GM06990 (cell line): ENCODE measurements around the gene KIF5C.

Source experiments
- DNase-seq: peaks from one replicate; pipeline ENCODE4 v3.0.0-alpha.2; 2011; ENCODE audit not compliant: insufficient read length; ENCODE audit errors: extremely low read depth
- H3K27me3 ChIP-seq: replicated peaks from 2 replicates; pipeline ENCODE4 v1.6.0; 2011; ENCODE audit warnings: low read length; ENCODE audit not compliant: control insufficient read depth, insufficient read depth
- H3K36me3 ChIP-seq: 2 replicates; pipeline ENCODE4 v1.5.1; 2011; ENCODE audit warnings: low read length; ENCODE audit not compliant: control insufficient read depth, insufficient read depth
- H3K4me3 ChIP-seq: replicated peaks from 2 replicates; pipeline ENCODE4 v1.5.1; 2011; ENCODE audit warnings: low read depth, mild to moderate bottlenecking, control low read depth, low read length
- CTCF ChIP-seq: IDR thresholded peaks from 2 replicates; pipeline ENCODE4 v1.5.1; 2011; ENCODE audit warnings: low read length, control low read depth, mild to moderate bottlenecking, inconsistent platforms; ENCODE audit not compliant: insufficient read depth, poor library complexity, severe bottlenecking

KIF5C gene

DNA sequence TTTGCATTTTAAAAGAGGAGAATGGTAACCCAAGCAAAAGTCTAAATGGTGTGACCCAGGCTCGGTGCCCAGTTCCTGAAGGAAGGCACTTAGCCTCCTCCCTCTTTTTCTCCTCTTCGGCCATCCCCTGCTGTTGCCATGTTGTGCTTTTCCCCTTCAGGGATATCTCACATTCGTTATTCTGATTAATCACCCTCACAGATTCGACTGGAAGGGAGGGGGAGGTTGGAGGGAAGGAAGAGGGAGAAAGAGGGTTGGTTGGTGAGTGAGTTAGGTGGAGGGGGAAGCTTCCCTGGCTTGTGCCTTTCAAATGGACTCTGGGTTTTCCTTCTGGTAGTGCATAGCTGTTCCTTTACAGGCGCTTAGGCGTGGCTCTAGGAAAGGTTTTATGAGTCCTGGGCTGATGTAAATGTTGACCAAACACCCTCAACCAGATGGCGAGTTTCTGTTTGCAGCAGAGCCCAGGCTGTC lies 124.5 kb downstream of the KIF5C start:
- no peak for TF ChIP-seq CTCF
- no peak overlapping the region for H3K4me3 ChIP-seq
- no peaks in the 10 kb centered on the region for H3K36me3 ChIP-seq
- DNase-seq, result no peak
- no peaks in the 10 kb centered on the region for H3K27me3 ChIP-seq

DNA sequence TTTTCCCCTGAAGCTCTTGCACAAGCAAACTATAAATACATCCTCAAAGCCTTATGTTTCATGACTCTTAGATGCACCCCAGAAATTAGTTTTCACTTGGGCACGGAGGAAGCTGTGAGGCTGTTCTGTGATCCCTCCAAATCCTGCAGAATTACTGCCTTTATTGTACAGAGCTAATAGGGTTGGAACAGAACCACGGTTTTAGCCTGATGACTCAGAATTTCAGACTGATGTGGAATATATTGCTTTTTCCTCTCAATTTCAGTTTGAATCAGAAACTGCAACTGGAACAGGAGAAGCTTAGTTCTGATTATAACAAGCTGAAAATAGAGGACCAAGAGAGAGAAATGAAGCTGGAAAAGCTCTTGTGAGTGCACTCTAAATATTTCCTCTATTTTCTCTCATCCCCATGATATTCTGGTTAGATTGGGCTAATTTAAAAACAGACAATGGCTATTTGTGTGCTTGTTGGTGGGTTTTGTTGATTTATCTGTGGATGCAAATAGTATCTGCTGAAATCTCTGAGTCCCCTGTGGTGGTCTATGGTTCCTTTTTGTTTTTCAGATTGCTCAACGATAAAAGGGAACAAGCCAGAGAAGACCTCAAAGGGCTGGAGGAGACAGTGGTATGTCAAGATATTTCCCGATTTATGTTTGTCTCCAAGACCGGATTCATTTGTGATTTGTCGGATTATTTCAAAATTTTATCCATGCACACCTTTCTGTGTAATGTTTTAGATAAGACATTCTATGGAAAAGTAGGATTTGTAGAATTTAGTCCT lies 125.3 kb downstream of the KIF5C start:
- TF ChIP-seq CTCF, result no peak
- no peaks in the 10 kb centered on the region for H3K27me3 ChIP-seq
- H3K36me3 ChIP-seq, result no peaks in the 10 kb centered on the region
- H3K4me3 ChIP-seq, result no peak overlapping the region
- DNase-seq, result no peak

DNA sequence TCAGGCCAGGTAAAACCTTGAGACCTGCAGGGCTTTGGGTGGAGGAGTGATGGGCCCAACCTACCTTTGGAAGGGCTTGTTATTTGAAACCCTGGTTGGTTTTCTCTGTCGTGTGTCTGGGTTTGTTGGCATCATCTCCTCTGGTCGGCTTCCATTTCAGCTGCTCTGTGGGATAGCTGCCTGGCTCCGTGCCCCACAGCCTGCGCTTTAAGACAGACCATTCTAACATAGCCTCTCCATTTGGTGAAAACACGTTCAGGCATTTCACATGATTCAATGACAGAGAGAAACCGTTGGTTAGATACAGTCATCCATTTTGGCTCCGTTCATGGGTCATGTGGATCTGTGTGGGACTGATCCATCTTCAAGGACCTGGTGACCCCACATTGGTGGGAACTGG lies 126.5 kb downstream of the KIF5C start:
- no peaks in the 10 kb centered on the region for H3K36me3 ChIP-seq
- H3K27me3 ChIP-seq, result no peaks in the 10 kb centered on the region
- no peak for DNase-seq
- no peak for TF ChIP-seq CTCF
- H3K4me3 ChIP-seq, result no peak overlapping the region

DNA sequence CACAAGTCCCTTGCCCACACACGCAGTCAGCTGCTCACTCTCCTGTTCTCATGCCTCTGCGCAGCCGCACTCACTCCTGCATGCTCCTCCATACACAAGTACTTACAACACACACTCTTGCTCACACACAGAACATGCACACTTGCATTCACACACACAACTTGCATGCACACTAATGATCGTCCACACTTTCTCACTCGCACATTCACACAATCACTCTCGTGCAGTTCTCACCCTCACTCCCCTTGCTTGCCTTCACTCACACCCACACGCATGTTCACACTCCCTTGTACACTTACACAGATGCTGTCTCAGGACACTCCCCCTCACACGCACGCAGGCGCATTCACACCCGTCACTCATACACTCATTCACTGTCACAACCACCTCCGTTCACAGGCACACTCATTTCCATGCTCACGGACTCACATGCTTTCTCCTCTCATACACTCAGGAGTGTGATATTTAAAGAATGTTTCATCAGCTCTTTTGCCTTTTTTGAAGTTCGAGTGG lies 127.4 kb downstream of the KIF5C start:
- TF ChIP-seq CTCF, result no peak
- no peak for DNase-seq
- Histone ChIP-seq H3K27me3 (no peaks in the 10 kb centered on the region), H3K4me3 (no peak overlapping the region), H3K36me3 (no peaks in the 10 kb centered on the region)

DNA sequence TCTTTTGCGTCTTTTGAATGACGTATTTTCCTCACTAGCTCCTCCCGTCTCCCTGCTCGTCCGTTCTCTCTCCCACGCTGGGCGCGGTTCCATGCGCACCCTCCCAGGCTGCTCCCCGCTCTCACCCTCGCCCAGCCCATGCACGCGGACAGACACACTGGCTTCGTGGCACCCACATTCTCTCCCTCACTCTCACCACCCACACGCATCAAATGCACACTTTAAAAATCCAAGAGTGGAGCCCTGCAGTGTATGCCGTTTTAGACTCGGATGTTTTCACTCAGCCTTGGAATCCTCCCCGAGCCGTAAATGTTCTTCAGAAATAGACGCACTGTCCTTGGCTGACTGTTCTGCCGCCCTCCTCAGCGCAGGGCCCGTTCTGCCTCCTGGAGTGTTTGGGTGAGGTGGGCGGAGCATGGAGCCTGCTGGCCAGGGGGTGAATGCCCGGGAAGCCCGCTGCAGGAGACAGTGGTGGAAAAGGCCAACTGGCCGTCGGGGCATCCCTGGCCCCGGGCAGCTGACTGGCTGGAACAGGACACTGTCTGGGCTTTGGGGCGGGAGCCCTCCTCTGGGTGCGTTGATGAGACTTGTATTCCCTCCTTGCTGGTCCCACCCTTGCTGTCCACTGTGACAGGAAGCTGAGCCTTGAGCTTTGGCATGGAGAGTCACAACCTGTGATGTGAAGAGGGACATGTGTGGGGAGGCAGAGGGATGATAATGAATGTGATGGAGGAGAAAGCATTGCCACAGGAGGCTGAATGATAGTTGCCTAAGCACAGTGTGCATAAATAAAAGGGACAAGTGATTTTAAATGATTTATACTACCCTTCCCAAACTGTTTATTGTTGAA lies 128.1 kb downstream of the KIF5C start:
- no peak for DNase-seq
- Histone ChIP-seq H3K36me3 (no peaks in the 10 kb centered on the region), H3K27me3 (no peaks in the 10 kb centered on the region), H3K4me3 (no peak overlapping the region)
- TF ChIP-seq CTCF, result no peak
